Measurements from ENCODE around the gene MAP2. TPM values are rescaled to one million over a fixed set of nuclear protein-coding genes. Genes with fewer than 3 reads are reported as not detected.

Gene MAP2
- total and polyA plus RNA-seq, 2 donors from 2014 or later: 3.6 to 11.4 TPM

DNA sequence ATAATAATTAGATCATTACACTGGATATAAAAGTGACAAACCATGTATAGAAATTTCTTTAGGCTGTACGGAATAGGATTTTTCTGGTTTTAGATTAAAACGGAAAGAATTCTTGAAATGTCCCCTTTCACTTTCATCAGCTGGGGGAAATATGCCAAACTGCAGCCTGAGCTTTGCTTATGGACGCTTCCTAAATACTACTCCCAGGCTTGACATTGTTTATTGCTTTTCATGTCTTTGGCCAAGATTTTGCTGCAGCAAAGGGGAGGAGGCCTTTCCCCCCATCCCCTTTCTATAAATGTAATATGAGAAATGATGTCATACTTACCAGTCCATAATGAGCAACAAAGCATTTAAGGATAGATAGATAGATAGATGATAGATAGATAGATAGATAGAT, 158.4 kb downstream of the MAP2 start:
- no peak overlapping the region for H3K9ac ChIP-seq (ENCODE audit: low read length in 3 of 3)
- TF ChIP-seq, protein P1, sequence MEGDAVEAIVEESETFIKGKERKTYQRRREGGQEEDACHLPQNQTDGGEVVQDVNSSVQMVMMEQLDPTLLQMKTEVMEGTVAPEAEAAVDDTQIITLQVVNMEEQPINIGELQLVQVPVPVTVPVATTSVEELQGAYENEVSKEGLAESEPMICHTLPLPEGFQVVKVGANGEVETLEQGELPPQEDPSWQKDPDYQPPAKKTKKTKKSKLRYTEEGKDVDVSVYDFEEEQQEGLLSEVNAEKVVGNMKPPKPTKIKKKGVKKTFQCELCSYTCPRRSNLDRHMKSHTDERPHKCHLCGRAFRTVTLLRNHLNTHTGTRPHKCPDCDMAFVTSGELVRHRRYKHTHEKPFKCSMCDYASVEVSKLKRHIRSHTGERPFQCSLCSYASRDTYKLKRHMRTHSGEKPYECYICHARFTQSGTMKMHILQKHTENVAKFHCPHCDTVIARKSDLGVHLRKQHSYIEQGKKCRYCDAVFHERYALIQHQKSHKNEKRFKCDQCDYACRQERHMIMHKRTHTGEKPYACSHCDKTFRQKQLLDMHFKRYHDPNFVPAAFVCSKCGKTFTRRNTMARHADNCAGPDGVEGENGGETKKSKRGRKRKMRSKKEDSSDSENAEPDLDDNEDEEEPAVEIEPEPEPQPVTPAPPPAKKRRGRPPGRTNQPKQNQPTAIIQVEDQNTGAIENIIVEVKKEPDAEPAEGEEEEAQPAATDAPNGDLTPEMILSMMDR (IDR thresholded peaks at IDR 0.05; ENCODE audit: borderline replicate concordance, extremely low read depth, insufficient read depth): no peak
- no peaks in the 10 kb centered on the region for H3K4me1 ChIP-seq (ENCODE audit: control insufficient read depth in 2 of 3, insufficient read depth in 2 of 3, low read depth in 1 of 3, low read length in 3 of 3)
- DNase-seq (peak in 1 of 5 donors; percentile 10), FAIRE-seq (no peak)
- intact Hi-C loops (cut with DNase I): no loop called here
- H3K4me3 ChIP-seq (ENCODE audit: low read length in 3 of 3): no peak overlapping the region
- H3K9me3 ChIP-seq (ENCODE audit: control insufficient read depth in 2 of 3, insufficient read depth in 1 of 3, low read length in 3 of 3): no peaks in the 10 kb centered on the region
- no peaks in the 10 kb centered on the region for H3K27me3 ChIP-seq (ENCODE audit: control insufficient read depth, insufficient read depth, low read length)
- no peak overlapping the region for H3K27ac ChIP-seq (ENCODE audit: low read depth in 2 of 2, low read length in 2 of 2)
- no peaks in the 10 kb centered on the region for H3K36me3 ChIP-seq (ENCODE audit: control insufficient read depth in 2 of 3, insufficient read depth in 3 of 3, low read length in 3 of 3)

DNA sequence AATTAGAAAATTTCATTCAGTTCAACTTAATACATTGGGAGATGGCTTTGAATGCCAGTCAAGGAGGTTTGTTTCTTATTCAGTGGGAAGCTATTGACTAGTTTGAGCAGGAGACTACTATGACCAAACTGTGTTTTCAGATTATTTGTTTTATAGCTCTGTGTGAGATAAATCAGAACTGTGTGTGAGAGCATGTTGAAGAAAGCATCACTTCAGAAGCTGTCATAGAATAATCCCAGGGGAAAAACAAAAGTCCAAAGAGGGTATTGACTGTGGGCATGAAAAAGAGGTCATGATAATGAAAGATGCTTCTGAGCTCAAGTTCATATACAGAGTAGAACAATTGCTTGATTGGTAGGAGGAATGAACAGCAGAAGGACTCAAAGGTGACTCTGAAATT, 160.6 kb downstream of the MAP2 start:
- DNase-seq (no peak), FAIRE-seq (no peak)
- no peak overlapping the region for H3K27ac ChIP-seq (ENCODE audit: low read depth in 2 of 2, low read length in 2 of 2)
- intact Hi-C loops (cut with DNase I): no loop called here
- H3K4me3 ChIP-seq (ENCODE audit: low read length in 3 of 3): no peak overlapping the region
- no peaks in the 10 kb centered on the region for H3K9me3 ChIP-seq (ENCODE audit: control insufficient read depth in 2 of 3, insufficient read depth in 1 of 3, low read length in 3 of 3)
- H3K27me3 ChIP-seq (ENCODE audit: control insufficient read depth, insufficient read depth, low read length): no peaks in the 10 kb centered on the region
- TF ChIP-seq, protein P1 (IDR thresholded peaks at IDR 0.05; ENCODE audit: borderline replicate concordance, extremely low read depth, insufficient read depth): no peak
- no peaks in the 10 kb centered on the region for H3K36me3 ChIP-seq (ENCODE audit: control insufficient read depth in 2 of 3, insufficient read depth in 3 of 3, low read length in 3 of 3)
- no peak overlapping the region for H3K9ac ChIP-seq (ENCODE audit: low read length in 3 of 3)
- H3K4me1 ChIP-seq (ENCODE audit: control insufficient read depth in 2 of 3, insufficient read depth in 2 of 3, low read depth in 1 of 3, low read length in 3 of 3): no peaks in the 10 kb centered on the region

DNA sequence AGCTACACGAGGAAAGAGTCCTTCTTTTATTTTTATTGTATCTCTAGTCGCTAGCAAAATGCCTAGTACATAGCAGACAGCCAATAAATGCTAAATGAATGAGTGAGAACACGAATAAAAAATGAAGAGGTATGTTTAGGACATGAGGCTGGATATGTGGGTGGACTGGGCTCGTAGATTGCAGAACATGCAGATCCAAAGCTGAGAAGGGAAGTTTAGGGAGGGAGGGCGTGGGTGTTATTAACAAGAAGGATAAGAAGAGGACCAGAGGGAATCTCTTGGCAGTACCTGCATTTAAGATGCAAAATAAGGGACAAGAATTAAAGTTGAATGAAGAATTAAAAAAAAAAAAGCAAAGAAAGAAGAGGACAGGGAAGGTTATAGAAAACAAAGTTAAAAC, 161.1 kb downstream of the MAP2 start:
- intact Hi-C loops (cut with DNase I): no loop called here
- FAIRE-seq: no peak

More for the DNA sequence above, 161.1 kb downstream of the MAP2 start:
- TF ChIP-seq, protein P1 (IDR thresholded peaks at IDR 0.05; ENCODE audit: borderline replicate concordance, extremely low read depth, insufficient read depth): no peak
- Histone ChIP-seq H3K4me3 (ENCODE audit: low read length in 3 of 3) (no peak overlapping the region), H3K27me3 (ENCODE audit: control insufficient read depth, insufficient read depth, low read length) (no peaks in the 10 kb centered on the region), H3K9me3 (ENCODE audit: control insufficient read depth in 2 of 3, insufficient read depth in 1 of 3, low read length in 3 of 3) (no peaks in the 10 kb centered on the region), H3K4me1 (ENCODE audit: control insufficient read depth in 2 of 3, insufficient read depth in 2 of 3, low read depth in 1 of 3, low read length in 3 of 3) (no peaks in the 10 kb centered on the region), H3K9ac (ENCODE audit: low read length in 3 of 3) (no peak overlapping the region), H3K27ac (ENCODE audit: low read depth in 2 of 2, low read length in 2 of 2) (no peak overlapping the region), H3K36me3 (ENCODE audit: control insufficient read depth in 2 of 3, insufficient read depth in 3 of 3, low read length in 3 of 3) (no peaks in the 10 kb centered on the region)
- DNase-seq: no peak
